Measurements from ENCODE around the gene TATDN3.
"Not testable (repeated sequence)": the region's sequence is repeated elsewhere in the genome, so short reads cannot be mapped to it uniquely, and the experiment has no call there.

Gene TATDN3

DNA sequence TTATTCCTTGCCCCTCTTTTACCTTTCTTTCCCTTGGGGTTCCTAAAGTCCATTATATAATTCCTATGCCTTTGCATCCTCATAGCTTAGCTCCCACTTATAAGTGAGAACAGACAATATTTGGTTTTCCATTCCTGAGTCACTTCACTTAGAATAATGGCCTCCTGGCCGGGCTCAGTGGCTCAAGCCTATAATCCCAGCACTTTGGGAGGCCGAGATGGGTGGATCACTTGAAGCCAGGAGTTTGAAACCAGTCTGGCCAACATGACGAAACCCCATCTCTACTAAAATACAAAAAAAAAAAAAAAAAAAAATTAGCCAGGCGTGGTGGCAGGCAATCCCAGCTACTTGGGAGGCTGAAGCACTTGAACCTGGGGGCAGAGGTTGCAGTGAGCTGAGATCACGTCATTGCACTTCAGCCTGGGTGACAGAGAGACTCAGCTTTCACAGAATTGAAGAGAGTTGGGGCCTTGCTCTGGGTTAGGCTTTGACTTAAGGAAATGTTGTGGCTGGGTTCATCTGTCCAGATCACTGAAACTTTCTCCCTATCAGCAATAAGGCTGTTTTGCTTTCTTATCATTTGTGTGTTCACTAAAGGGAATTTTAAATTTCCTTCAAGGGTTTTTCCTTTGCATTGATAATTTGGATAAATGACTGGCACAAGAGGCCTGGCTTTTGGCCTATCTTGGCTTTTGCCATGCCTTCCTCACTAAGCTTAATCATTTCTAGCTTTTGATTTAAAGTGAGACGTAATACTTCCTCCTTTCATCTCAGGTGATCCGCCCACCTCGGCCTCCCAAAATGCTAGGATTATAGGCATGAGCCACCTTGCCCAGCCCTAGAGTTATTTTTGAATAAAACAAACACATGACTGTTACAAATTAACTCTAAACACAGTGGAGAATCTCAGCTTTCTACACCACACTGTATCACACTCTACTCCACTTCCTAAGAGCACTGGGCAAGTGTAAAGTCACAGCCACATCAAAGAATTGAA is 41.8 kb downstream of the TATDN3 start:
- not testable (repeated sequence) for FAIRE-seq

DNA sequence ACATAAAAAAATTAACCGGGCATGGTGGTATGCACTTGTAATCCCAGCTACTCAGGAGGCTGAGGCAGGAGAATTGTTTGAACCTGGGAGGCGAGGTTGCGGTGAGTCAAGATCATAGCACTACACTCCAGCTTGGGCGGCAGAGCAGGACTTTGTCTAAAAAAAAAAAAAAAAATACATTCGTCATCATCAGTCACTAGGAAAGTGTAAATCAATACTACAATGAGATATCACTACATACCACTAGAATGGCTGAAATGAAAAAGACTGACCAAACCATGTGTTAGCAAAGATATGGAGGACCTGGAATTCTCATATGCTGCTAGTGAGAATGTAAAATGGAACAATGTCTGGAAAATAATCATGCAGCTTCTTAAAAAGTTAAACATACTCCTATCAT is 46.5 kb downstream of the TATDN3 start:
- FAIRE-seq = no peak

DNA sequence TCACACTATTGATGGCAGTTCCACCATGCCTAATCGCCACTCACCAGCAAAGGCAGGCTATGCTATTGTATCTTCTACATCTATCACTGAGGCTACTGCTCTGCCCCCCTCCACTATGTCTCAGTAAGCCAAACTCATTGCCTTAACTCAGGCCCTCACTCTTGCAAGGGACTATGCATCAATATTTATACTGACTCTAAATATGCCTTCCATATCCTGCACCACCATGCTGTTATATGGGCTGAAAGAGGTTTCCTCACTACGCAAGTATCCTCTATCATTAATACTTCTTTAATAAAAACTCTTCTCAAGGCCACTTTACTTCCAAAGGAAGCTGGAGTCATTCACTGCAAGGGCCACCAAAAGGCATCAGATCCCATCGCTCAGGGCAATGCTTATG is 52.8 kb downstream of the TATDN3 start:
- not testable (repeated sequence) for FAIRE-seq

DNA sequence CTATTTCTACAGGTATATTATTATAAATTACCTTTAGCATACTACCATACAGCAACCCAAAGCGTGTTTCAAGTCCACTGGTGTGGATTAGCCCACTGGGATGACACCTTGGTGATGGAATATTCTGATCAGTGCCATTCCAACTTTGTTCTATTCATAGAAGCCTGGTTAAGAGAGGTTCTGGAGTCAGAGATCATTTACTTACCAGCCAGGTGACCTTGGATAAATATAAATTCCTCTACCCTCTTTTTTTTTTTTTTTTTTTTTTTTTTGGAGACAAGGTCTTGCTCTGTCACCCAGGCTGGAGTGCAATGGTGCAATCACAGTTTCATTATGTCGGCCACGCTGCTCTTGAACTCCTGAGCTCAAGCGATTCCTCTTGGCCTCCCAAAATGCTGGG is 55.9 kb downstream of the TATDN3 start, which contains the start of gene SPATA45:
Gene SPATA45 (minus strand): TSS at position 101 of the 400 bp plus-strand sequence. CDS start 11,500 bp downstream, outside the sequence.
- FAIRE-seq = no peak

DNA sequence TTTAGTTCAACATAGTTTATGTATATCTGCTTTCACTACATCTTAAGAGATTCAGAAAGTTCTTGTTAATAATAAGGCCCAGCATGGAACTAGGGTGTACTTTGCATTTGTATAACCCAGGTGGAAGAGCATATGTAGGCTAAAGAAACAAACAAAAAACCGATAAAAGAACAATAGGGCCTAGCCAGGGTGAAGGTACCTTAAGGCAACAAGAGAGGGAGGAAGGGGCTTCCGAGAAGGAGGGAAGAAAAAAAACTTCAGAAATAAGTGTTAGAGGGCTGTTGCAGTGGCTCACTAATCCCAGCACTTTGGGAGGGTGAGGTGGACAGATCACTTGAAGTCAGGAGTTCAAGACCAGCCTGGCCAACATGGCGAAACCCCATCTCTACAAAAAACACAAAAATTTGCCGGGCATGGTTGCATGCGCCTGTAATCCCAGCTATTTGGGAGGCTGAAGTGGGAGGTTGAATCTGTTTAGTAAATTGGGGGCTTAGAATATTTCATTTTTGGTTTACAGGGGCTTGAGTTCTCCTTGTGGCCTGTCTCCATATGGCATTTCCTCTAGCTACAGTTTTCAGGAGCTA is 60.5 kb downstream of the TATDN3 start:
- FAIRE-seq = no peak

DNA sequence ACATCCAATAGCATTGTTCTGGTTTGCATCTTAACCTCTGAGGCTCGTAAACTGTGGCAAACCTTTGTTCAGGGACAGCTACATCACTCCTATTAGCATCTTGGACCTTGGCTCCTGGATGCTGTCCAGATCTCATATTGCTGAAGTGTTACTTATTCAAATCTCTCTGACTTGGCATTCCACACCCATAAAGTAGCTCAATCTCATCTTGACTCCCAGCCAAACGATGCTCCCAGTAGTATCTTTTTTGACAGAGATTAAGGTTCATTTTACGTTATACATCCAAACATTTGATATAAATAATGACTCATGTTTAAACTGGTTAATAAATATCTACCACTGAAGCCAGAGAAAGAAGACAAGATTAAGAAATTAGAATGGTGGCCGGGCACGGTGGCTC is 62.0 kb downstream of the TATDN3 start:
- no peak for FAIRE-seq

DNA sequence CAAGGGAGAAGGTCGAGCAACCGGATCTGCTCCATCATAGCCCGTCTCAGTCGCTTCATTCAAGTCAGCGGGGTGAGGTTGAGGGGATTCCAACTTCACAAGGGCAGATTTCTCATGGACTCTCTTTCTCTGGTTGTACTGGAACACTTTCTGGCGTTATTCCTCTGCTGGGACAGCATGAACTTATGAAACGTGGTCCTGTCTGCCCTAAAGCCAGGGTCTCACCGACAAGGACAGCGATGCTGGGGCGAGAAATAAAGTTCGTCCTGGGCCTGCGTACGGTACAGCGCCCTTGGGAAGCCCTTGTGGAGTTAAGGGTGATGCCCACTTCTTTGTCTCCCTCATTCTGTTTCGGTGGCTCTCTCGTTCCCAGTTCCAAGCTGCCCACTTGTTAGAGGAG is 65.1 kb downstream of the TATDN3 start:
- no peak for FAIRE-seq

DNA sequence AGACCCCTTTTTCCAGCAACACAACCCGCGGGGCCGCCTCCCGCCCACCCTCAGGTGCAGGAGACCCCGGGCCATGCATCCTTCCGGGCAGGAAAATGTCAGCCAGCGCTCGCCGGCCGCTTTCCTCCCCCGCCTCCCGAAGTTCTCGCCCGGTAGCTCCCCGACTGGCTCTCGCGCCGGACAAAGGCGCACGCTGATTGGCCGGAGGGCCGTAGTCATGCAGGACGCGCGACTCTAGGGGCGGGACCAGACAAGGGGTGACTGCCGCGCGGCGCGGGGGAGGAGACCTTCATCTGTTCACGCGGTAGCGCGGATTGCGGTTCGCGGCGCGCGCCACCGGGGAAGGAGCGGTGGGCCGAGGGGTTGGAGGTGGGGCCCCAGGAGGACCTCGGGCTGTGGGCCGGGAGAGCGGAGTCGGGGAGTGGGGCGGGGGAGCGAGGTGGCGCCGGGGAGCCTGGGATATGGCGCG is 66.3 kb downstream of the TATDN3 start, which contains the start of gene FLVCR1:
Gene FLVCR1 (plus strand): TSS at position 284 of the 469 bp plus-strand sequence. CDS start 178 bp downstream, at position 462.
- FAIRE-seq = peak; percentile 35

DNA sequence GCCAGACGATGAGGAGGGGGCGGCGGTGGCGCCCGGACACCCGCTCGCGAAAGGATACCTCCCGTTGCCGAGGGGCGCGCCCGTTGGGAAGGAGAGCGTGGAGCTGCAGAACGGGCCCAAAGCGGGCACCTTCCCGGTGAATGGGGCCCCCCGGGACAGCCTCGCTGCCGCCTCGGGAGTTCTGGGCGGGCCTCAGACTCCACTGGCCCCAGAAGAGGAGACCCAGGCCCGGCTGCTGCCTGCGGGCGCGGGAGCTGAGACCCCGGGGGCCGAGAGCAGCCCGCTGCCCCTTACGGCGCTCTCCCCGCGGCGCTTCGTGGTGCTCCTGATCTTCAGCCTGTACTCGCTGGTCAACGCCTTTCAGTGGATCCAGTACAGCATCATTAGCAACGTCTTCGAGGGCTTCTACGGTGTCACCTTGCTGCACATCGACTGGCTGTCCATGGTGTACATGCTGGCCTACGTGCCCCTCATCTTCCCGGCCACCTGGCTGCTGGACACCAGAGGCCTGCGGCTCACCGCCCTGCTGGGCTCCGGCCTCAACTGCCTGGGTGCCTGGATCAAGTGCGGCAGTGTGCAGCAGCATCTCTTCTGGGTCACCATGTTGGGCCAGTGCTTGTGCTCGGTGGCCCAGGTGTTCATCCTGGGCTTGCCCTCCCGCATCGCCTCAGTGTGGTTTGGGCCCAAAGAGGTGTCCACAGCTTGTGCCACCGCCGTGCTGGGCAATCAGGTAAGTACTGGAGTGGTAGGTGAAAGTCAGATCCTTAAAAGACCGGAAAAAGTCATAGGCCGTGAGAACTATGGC is 67.0 kb downstream of the TATDN3 start:
- FAIRE-seq = no peak

DNA sequence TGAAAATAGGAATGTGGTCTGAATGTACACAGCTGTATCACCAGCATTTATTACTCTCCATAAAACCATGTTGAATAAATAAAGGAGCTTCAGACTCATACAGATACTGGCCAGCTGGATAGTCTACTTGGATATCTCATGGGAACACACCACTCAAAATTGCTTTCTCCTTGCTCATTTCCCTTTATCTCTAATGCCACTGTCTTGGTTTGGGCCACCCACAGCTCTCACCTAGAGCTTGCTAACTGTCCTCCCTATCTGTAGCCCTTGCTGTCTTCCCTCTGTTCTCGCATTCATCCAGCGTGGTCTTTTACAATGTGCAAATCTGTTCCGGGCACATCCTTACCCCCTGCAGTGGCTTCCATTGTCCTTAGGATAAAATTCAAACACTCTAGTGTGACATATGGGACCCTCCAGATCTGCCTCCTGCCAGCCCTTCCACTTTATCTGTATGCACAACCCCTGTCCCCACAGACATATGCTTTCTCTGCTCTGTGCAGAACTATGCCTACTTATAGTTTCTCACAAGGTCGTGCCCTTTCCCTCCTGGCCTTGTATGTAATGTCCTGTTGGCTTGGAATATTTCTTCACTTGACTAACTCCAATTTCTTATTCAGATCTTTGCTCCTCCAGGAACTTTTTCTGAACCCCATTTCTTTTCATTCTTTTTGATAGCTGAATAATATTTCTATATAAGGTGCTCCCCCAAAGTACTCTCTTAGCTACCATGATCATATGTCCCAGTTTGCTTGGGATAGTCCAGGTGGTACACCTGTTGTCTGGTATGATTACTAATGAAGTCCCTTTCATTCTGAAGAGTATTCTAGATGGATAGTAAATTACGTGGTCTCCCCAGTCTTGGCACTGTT is 69.3 kb downstream of the TATDN3 start:
- FAIRE-seq = no peak

DNA sequence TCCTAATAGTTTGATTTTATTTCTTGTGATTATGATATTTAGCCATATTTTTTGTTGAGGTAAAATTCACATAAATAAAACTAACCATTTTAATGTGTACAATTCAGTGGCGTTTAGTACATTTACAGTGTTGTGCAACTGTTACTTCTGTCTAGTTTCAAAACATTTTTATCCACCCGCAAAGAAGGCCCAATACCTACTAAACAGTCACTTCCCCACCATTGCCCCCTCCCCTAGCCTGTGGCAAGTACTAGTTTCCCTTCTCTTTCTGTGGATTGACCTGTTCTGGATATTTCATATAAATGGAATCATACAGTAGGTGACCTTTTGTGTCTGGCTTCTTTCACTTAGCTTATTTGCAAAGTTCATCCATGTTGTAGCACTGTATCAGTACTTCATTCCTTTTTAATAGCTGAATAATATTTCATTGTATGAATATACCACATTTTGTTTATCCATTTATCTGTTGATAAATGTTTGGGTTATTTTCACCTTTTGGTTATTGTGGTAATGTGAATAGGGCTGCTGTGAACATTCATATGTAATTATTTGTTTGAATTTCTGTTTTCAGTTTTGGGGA is 70.5 kb downstream of the TATDN3 start:
- no peak for FAIRE-seq

DNA sequence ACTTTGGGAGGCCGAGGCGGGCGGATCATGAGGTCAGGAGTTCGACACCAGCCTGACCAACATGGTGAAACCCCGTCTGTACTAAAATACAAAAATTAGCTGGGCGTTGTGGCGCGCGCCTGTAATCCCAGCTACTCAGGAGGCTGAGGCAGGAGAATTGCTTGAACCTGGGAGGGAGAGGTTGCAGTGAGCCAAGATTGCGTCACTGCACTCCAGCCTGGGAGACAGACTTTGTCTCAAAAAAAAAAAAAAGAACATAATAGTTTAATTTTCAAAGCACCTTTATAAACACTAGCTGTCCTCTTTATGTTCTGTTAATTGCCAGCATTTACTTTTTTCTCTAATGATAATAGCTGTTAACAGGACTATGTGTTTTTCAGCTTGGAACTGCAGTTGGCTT is 71.7 kb downstream of the TATDN3 start:
- not testable (repeated sequence) for FAIRE-seq

DNA sequence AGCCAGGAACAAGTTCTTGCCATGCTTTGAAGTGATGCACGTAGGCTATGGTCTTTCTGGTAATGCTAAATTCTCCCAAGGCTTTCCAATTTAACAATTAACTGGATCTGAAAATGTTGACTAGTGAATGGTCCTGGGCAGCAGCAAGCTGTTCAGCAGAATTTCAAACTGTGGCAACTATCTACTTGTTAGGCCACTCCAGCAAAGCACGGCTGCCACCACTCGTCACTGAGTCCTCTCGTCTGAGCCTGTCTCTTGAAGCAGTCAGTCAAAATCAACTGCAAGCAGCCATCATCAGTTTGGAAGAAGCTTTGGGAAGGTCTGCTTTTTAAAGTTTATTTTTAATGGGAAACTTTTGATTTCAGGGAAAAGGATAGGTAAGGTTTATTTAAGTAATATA is 72.5 kb downstream of the TATDN3 start:
- no peak for FAIRE-seq
